ENCODE data around the gene NKAIN1.

Gene NKAIN1

GRCh38 chr1:31238612-31238985 is 1.1 kb downstream of the NKAIN1 start:
- no peaks in the 10 kb centered on the region for H3K36me3 ChIP-seq (ENCODE audit: control insufficient read depth, insufficient read depth, low read length)
- H3K27ac ChIP-seq (ENCODE audit: insufficient read depth, low read depth, low read length, poor library complexity, severe bottlenecking): no peak overlapping the region
- H3K27me3 ChIP-seq (ENCODE audit: control insufficient read depth, insufficient read depth, low read length, poor library complexity, severe bottlenecking): peaks cover 31% of the 10 kb centered on the region
- WGBS, 2 experiments: 31 to 40% methylated on average over 4 of the region's 4 CpGs
- peak overlapping the region; percentile 42 for H3K4me3 ChIP-seq (ENCODE audit: insufficient read depth, low read depth, low read length)
- H3K4me1 ChIP-seq (ENCODE audit: control insufficient read depth, insufficient read depth, low read length): peaks cover 11% of the 10 kb centered on the region
- no peaks in the 10 kb centered on the region for H3K9me3 ChIP-seq (ENCODE audit: control insufficient read depth, low read length)

DNA sequence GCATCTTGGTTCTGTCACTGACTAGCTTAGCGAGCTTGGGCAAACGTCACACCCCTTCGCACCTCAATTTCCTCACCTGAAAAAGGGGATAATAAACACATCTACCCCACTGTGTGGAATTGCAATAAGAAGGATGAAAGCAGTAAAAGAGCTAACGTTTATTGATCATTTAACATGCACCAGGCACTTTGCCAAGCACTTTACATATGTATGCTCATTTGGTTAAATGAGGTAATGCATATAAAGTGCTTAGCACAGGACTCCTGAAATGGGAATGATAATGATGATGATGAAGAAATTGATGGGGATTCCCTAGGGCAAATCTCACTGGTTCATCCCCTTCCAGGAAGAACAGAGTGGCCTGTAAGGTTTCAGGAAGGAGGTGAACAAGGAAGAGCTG is 4.8 kb downstream of the NKAIN1 start:
- H3K27ac ChIP-seq (ENCODE audit: insufficient read depth, low read depth, low read length, poor library complexity, severe bottlenecking): no peak overlapping the region

DNA sequence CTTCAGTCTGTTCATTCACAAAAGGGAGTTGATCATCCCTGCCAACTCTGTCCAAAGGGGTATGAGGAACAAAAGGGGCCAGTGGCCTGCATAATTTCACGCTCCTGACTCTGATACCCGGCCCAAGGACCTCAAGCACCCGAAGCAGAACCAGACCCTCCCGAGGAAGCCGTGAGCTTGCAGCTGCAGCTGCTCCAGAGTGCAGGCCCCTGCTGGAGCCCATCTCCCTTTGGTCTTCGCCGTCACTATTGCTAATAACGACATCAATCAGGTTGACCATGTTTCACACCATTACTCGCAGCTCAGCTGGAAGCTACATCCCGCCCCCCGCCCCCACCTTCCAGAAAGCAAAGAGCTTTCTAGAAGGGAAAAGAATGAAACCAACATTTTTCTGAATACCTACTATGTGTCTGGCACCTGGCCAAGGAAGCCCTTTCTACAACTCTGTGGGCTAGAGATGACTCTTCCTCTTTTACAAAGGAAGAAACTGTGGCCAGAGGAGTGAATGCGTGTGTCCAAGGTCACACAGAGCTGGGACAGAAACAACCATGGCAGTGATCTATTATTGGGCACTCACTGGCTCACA is 5.5 kb downstream of the NKAIN1 start:
- no peaks in the 10 kb centered on the region for H3K9me3 ChIP-seq (ENCODE audit: control insufficient read depth, low read length)
- no peak overlapping the region for H3K4me3 ChIP-seq (ENCODE audit: insufficient read depth, low read depth, low read length)
- H3K36me3 ChIP-seq (ENCODE audit: control insufficient read depth, insufficient read depth, low read length): no peaks in the 10 kb centered on the region
- 68 to 71% methylated on average over 12 of the region's 12 CpGs for WGBS, 2 experiments
- H3K27ac ChIP-seq (ENCODE audit: insufficient read depth, low read depth, low read length, poor library complexity, severe bottlenecking): no peak overlapping the region
- peaks cover 6% of the 10 kb centered on the region for H3K4me1 ChIP-seq (ENCODE audit: control insufficient read depth, insufficient read depth, low read length)
- peaks cover 14% of the 10 kb centered on the region for H3K27me3 ChIP-seq (ENCODE audit: control insufficient read depth, insufficient read depth, low read length, poor library complexity, severe bottlenecking)

More for the DNA sequence above, 4.8 kb downstream of the NKAIN1 start:
- WGBS, 2 experiments: 81 to 84% methylated on average over 4 of the region's 4 CpGs
- H3K9me3 ChIP-seq (ENCODE audit: control insufficient read depth, low read length): no peaks in the 10 kb centered on the region
- H3K36me3 ChIP-seq (ENCODE audit: control insufficient read depth, insufficient read depth, low read length): no peaks in the 10 kb centered on the region
- H3K4me3 ChIP-seq (ENCODE audit: insufficient read depth, low read depth, low read length): no peak overlapping the region
- peaks cover 16% of the 10 kb centered on the region for H3K27me3 ChIP-seq (ENCODE audit: control insufficient read depth, insufficient read depth, low read length, poor library complexity, severe bottlenecking)
- peaks cover 6% of the 10 kb centered on the region for H3K4me1 ChIP-seq (ENCODE audit: control insufficient read depth, insufficient read depth, low read length)

DNA sequence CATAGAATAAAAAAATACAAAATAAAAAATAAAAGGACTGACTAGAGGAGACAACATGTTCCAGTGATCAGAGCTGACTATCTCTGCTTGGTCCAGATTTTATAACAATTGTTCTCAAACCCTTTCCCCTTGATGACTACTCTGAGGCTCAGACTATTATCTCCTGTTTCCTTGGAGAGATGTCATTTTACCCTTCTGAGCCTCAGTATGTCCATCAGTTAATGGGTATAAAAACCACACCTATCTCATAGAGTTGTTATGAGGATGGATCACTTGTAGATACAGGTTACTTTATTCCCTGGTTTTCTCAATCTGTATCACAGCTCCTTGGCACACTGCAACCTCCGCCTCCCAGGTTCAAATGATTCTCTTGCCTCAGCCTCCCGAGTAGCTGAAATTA is 7.0 kb downstream of the NKAIN1 start:
- 87 to 96% methylated on average over 2 of the region's 2 CpGs for WGBS, 2 experiments

DNA sequence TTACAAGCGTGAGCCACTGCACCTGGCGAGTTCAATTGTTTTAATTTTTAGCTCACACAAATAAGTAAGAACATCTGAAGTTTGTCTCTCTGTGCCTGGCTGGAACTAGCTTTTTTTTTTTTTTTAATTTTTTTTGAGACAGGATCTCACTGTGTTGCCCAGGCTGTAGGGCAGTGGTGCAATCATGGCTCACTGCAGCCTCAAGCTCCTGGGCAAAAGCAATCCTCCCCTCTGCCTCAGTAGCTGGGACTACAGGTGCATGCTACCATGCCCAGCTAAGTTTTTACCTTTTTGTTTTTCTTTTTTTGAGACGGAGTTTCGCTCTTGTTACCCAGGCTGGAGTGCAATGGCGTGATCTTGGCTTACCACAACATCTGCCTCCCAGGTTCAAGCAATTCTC is 7.9 kb downstream of the NKAIN1 start:
- Histone ChIP-seq H3K9me3 (ENCODE audit: control insufficient read depth, low read length) (no peaks in the 10 kb centered on the region), H3K27ac (ENCODE audit: insufficient read depth, low read depth, low read length, poor library complexity, severe bottlenecking) (no peak overlapping the region), H3K4me3 (ENCODE audit: insufficient read depth, low read depth, low read length) (no peak overlapping the region), H3K36me3 (ENCODE audit: control insufficient read depth, insufficient read depth, low read length) (no peaks in the 10 kb centered on the region), H3K27me3 (ENCODE audit: control insufficient read depth, insufficient read depth, low read length, poor library complexity, severe bottlenecking) (no peaks in the 10 kb centered on the region), H3K4me1 (ENCODE audit: control insufficient read depth, insufficient read depth, low read length) (peaks cover 10% of the 10 kb centered on the region)
- WGBS, 2 experiments: 95 to 96% methylated on average over 5 of the region's 5 CpGs

More for the DNA sequence above, 7.0 kb downstream of the NKAIN1 start:
- Histone ChIP-seq H3K4me1 (ENCODE audit: control insufficient read depth, insufficient read depth, low read length) (peaks cover 9% of the 10 kb centered on the region), H3K4me3 (ENCODE audit: insufficient read depth, low read depth, low read length) (no peak overlapping the region), H3K27me3 (ENCODE audit: control insufficient read depth, insufficient read depth, low read length, poor library complexity, severe bottlenecking) (no peaks in the 10 kb centered on the region), H3K9me3 (ENCODE audit: control insufficient read depth, low read length) (no peaks in the 10 kb centered on the region), H3K36me3 (ENCODE audit: control insufficient read depth, insufficient read depth, low read length) (no peaks in the 10 kb centered on the region), H3K27ac (ENCODE audit: insufficient read depth, low read depth, low read length, poor library complexity, severe bottlenecking) (no peak overlapping the region)

GRCh38 chr1:31230378-31230777 is 9.3 kb downstream of the NKAIN1 start:
- Histone ChIP-seq H3K27ac (ENCODE audit: insufficient read depth, low read depth, low read length, poor library complexity, severe bottlenecking) (no peak overlapping the region), H3K9me3 (ENCODE audit: control insufficient read depth, low read length) (no peaks in the 10 kb centered on the region), H3K36me3 (ENCODE audit: control insufficient read depth, insufficient read depth, low read length) (no peaks in the 10 kb centered on the region), H3K4me3 (ENCODE audit: insufficient read depth, low read depth, low read length) (no peak overlapping the region), H3K27me3 (ENCODE audit: control insufficient read depth, insufficient read depth, low read length, poor library complexity, severe bottlenecking) (no peaks in the 10 kb centered on the region), H3K4me1 (ENCODE audit: control insufficient read depth, insufficient read depth, low read length) (peaks cover 10% of the 10 kb centered on the region)
- WGBS, 2 experiments: 71 to 81% methylated on average over 3 of the region's 3 CpGs

- H3K4me3 ChIP-seq (ENCODE audit: insufficient read depth, low read depth, low read length): no peak overlapping the region
- H3K27me3 ChIP-seq (ENCODE audit: control insufficient read depth, insufficient read depth, low read length, poor library complexity, severe bottlenecking): no peaks in the 10 kb centered on the region
- H3K36me3 ChIP-seq (ENCODE audit: control insufficient read depth, insufficient read depth, low read length): no peaks in the 10 kb centered on the region
- H3K9me3 ChIP-seq (ENCODE audit: control insufficient read depth, low read length): no peaks in the 10 kb centered on the region
- H3K27ac ChIP-seq (ENCODE audit: insufficient read depth, low read depth, low read length, poor library complexity, severe bottlenecking): no peak overlapping the region
- peaks cover 15% of the 10 kb centered on the region for H3K4me1 ChIP-seq (ENCODE audit: control insufficient read depth, insufficient read depth, low read length)
Measured at GRCh38 chr1:31228986-31229385, 10.7 kb downstream of the NKAIN1 start.

- no peaks in the 10 kb centered on the region for H3K9me3 ChIP-seq (ENCODE audit: control insufficient read depth, low read length)
- H3K27ac ChIP-seq (ENCODE audit: insufficient read depth, low read depth, low read length, poor library complexity, severe bottlenecking): peak overlapping the region; percentile 36
Measured at GRCh38 chr1:31227891-31228568, 11.7 kb downstream of the NKAIN1 start.

DNA sequence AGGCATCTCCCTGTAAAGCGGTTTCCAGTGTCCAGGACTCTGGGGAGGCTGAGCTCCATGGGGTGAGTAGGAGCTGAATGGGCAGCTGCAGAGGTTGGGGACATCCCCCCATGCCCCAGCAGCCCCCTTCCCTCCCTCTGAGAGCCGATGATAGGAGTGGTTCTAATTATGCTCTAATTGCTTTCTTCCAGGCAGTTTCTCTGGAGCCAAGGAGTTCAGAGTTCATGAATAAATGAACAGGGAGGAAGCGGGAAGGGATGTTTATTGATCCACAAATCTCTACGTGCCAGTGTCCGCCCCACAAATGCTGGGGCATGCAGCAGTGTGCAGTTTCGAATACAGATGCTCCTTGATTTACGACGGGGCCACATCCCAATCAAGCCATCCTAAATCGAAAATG is 15.6 kb downstream of the NKAIN1 start:
- 91 to 92% methylated on average over 9 of the region's 9 CpGs for WGBS, 2 experiments
- H3K27me3 ChIP-seq (ENCODE audit: control insufficient read depth, insufficient read depth, low read length, poor library complexity, severe bottlenecking): no peaks in the 10 kb centered on the region
- H3K36me3 ChIP-seq (ENCODE audit: control insufficient read depth, insufficient read depth, low read length): no peaks in the 10 kb centered on the region
- H3K4me3 ChIP-seq (ENCODE audit: insufficient read depth, low read depth, low read length): no peak overlapping the region
- peaks cover 19% of the 10 kb centered on the region for H3K4me1 ChIP-seq (ENCODE audit: control insufficient read depth, insufficient read depth, low read length)
- no peaks in the 10 kb centered on the region for H3K9me3 ChIP-seq (ENCODE audit: control insufficient read depth, low read length)
- H3K27ac ChIP-seq (ENCODE audit: insufficient read depth, low read depth, low read length, poor library complexity, severe bottlenecking): no peak overlapping the region

More at GRCh38 chr1:31227891-31228568, 11.7 kb downstream of the NKAIN1 start:
- H3K4me1 ChIP-seq (ENCODE audit: control insufficient read depth, insufficient read depth, low read length): peaks cover 19% of the 10 kb centered on the region
- WGBS, 2 experiments: 63 to 65% methylated on average over 5 of the region's 5 CpGs
- no peak overlapping the region for H3K4me3 ChIP-seq (ENCODE audit: insufficient read depth, low read depth, low read length)
- H3K27me3 ChIP-seq (ENCODE audit: control insufficient read depth, insufficient read depth, low read length, poor library complexity, severe bottlenecking): no peaks in the 10 kb centered on the region
- H3K36me3 ChIP-seq (ENCODE audit: control insufficient read depth, insufficient read depth, low read length): no peaks in the 10 kb centered on the region

DNA sequence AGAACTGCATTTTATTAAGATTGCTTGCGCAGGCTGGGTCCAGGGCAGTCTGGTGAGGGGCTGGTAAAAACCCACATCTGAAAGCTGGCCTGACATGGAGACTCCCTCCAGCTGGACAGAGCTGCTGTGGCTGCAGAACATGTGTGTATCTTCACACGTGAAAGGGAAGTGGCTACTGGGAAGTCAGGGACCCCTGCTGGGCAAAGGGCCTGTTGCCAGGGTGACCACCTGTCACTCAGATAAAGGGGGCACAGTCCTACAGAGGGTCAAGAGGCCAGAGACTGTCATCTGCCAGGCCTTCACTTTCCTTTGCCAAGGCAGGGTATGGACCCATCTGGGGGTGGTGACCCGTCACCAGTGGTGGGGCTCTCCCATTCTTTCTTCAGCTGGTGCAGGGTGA is 17.5 kb downstream of the NKAIN1 start:
- Histone ChIP-seq H3K27me3 (ENCODE audit: control insufficient read depth, insufficient read depth, low read length, poor library complexity, severe bottlenecking) (no peaks in the 10 kb centered on the region), H3K27ac (ENCODE audit: insufficient read depth, low read depth, low read length, poor library complexity, severe bottlenecking) (no peak overlapping the region), H3K36me3 (ENCODE audit: control insufficient read depth, insufficient read depth, low read length) (no peaks in the 10 kb centered on the region), H3K9me3 (ENCODE audit: control insufficient read depth, low read length) (no peaks in the 10 kb centered on the region), H3K4me3 (ENCODE audit: insufficient read depth, low read depth, low read length) (no peak overlapping the region), H3K4me1 (ENCODE audit: control insufficient read depth, insufficient read depth, low read length) (peaks cover 9% of the 10 kb centered on the region)
- whole genome bisulfite sequencing, 2 experiments: 72 to 78% methylated on average over 3 of the region's 3 CpGs
